Endothelial cell (in vitro differentiated cells): ENCODE measurements around the gene ANTKMT. TPM values are rescaled to one million over a fixed set of nuclear protein-coding genes. Genes with fewer than 3 reads are reported as not detected.

Experiments
- DNase-seq: peaks from one replicate; pipeline ENCODE4 v3.0.0; 2021; ENCODE audit warnings: low spot score
- H3K27ac Mint-ChIP-seq: one replicate; pipeline ENCODE4 v1.8.0; 2021; ENCODE audit warnings: mixed read lengths, inconsistent platforms; ENCODE audit not compliant: unreplicated experiment
- H3K27me3 Mint-ChIP-seq: one replicate; pipeline ENCODE4 v1.8.0; 2021; ENCODE audit warnings: mild to moderate bottlenecking, moderate library complexity, mixed read lengths, inconsistent platforms; ENCODE audit not compliant: unreplicated experiment
- H3K36me3 Mint-ChIP-seq: one replicate; pipeline ENCODE4 v1.8.0; 2021; ENCODE audit warnings: mild to moderate bottlenecking, low read depth, mixed read lengths, inconsistent platforms; ENCODE audit not compliant: unreplicated experiment
- H3K4me1 Mint-ChIP-seq: one replicate; pipeline ENCODE4 v1.8.0; 2021; ENCODE audit warnings: mild to moderate bottlenecking, mixed read lengths, inconsistent platforms; ENCODE audit not compliant: unreplicated experiment
- H3K4me3 Mint-ChIP-seq: one replicate; pipeline ENCODE4 v1.8.0; 2021; ENCODE audit warnings: mild to moderate bottlenecking, mixed read lengths, inconsistent platforms; ENCODE audit not compliant: unreplicated experiment
- H3K9me3 Mint-ChIP-seq: one replicate; pipeline ENCODE4 v1.8.0; 2021; ENCODE audit warnings: mixed read lengths, inconsistent platforms; ENCODE audit not compliant: unreplicated experiment
- CTCF ChIP-seq: fragments of 200-600 bp; sonication (generic); IDR thresholded peaks from one replicate; pipeline ENCODE4 v1.5.0; 2021; ENCODE audit warnings: antibody characterized with exemption; ENCODE audit not compliant: unreplicated experiment
- total RNA-seq: library from RNA; stranded (reverse); fragmentation: NEBNext Ultra II Directional; extraction: Animal tissue kit (Norgen Biotek cat#: 25700); gene quantifications from one replicate; pipeline ENCODE4 v1.2.1, GENCODE V29; 2021; ENCODE audit not compliant: unreplicated experiment

Gene ANTKMT
- total RNA-seq, 1 donor from 2014 or later: 11.1 TPM

- Mint-ChIP-seq H3K27me3 (peaks cover 14% of the 10 kb centered on the region), H3K4me1 (peaks cover 3% of the 10 kb centered on the region), H3K4me3 (no peak overlapping the region), H3K27ac (no peak overlapping the region), H3K9me3 (no peaks in the 10 kb centered on the region), H3K36me3 (no peaks in the 10 kb centered on the region)
- DNase-seq: no peak
- TF ChIP-seq CTCF: no peak
Measured at GRCh38 chr16:676565-676902, 44.4 kb upstream of the ANTKMT start.

- Mint-ChIP-seq H3K9me3 (no peaks in the 10 kb centered on the region), H3K4me3 (no peak overlapping the region), H3K27me3 (peaks cover 15% of the 10 kb centered on the region), H3K36me3 (no peaks in the 10 kb centered on the region), H3K27ac (no peak overlapping the region), H3K4me1 (peaks cover 3% of the 10 kb centered on the region)
- no peak for TF ChIP-seq CTCF
- no peak for DNase-seq
Measured at GRCh38 chr16:676913-677312, 44.0 kb upstream of the ANTKMT start.

GRCh38 chr16:677316-678190 lies 43.4 kb upstream of the ANTKMT start:
- H3K4me3 Mint-ChIP-seq: no peak overlapping the region
- H3K36me3 Mint-ChIP-seq: peaks cover 3% of the 10 kb centered on the region
- H3K4me1 Mint-ChIP-seq: peaks cover 5% of the 10 kb centered on the region
- no peak overlapping the region for H3K27ac Mint-ChIP-seq
- peaks cover 20% of the 10 kb centered on the region for H3K27me3 Mint-ChIP-seq
- DNase-seq: no peak
- H3K9me3 Mint-ChIP-seq: no peaks in the 10 kb centered on the region
- TF ChIP-seq CTCF: no peak

- TF ChIP-seq CTCF: no peak
- peaks cover 5% of the 10 kb centered on the region for H3K36me3 Mint-ChIP-seq
- no peak overlapping the region for H3K4me3 Mint-ChIP-seq
- H3K27me3 Mint-ChIP-seq: peaks cover 20% of the 10 kb centered on the region
- DNase-seq: no peak
- H3K27ac Mint-ChIP-seq: no peak overlapping the region
- peaks cover 6% of the 10 kb centered on the region for H3K4me1 Mint-ChIP-seq
- H3K9me3 Mint-ChIP-seq: no peaks in the 10 kb centered on the region
Measured at GRCh38 chr16:678209-678857, 42.6 kb upstream of the ANTKMT start.
